ENCODE results near the gene RPL38.

DNA sequence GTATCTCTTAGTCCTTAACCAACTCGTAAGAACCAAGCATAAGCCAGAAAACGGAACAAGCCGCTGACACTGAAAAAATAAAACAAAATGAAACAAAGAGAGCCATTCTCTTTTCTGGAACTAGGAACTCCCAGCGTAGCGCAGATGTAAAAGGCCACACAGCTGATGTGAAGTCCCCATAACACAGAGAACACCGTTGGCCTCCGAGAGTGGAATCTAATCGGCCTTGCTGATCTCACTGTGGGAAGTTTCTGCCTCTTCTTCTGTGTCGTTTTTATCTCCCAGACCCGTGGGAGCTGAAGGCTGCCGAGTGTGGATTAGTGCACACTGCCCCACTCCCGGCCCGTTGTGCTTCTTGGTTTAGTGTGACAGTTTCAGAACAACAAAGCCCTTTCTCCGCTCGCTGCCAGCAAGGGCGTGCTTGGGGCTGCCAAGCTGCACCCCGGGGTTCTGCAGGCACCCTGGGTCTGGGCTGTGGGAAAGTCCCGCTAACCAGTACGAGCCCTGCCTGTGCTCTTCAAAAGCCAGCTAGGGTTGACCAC is 31.6 kb downstream of the RPL38 start:
- TF ChIP-seq EZH2 (IDR thresholded peaks at IDR 0.05; ENCODE audit: borderline replicate concordance, low read length) = no peak
- TF ChIP-seq, protein P1, sequence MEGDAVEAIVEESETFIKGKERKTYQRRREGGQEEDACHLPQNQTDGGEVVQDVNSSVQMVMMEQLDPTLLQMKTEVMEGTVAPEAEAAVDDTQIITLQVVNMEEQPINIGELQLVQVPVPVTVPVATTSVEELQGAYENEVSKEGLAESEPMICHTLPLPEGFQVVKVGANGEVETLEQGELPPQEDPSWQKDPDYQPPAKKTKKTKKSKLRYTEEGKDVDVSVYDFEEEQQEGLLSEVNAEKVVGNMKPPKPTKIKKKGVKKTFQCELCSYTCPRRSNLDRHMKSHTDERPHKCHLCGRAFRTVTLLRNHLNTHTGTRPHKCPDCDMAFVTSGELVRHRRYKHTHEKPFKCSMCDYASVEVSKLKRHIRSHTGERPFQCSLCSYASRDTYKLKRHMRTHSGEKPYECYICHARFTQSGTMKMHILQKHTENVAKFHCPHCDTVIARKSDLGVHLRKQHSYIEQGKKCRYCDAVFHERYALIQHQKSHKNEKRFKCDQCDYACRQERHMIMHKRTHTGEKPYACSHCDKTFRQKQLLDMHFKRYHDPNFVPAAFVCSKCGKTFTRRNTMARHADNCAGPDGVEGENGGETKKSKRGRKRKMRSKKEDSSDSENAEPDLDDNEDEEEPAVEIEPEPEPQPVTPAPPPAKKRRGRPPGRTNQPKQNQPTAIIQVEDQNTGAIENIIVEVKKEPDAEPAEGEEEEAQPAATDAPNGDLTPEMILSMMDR (conservative IDR thresholded peaks at IDR 0.05 in 1 of 2, IDR thresholded peaks at IDR 0.05 in 1 of 2; ENCODE audit: extremely low read depth in 1 of 2, insufficient read depth in 1 of 2, low read depth in 1 of 2, low read length in 2 of 2) = no peak
